PFSK-1 (cell line): ENCODE measurements around the gene RBM38.

Source experiments
- POLR2AphosphoS5 ChIP-seq: IDR thresholded peaks from 2 replicates; pipeline ENCODE4 v1.6.1; 2012; ENCODE audit warnings: low read depth, mild to moderate bottlenecking, control low read depth, low read length, moderate library complexity
- REST ChIP-seq, 2 experiments: IDR thresholded peaks; 2 replicates each; pipeline versions ENCODE4 v1.6.1 to v1.8.0; 2011 to 2012; ENCODE audit warnings: low read depth in 2 of 2, low read length in 2 of 2, control low read depth in 1 of 2, inconsistent platforms in 1 of 2, mild to moderate bottlenecking in 1 of 2, moderate library complexity in 1 of 2; ENCODE audit not compliant: insufficient read depth in 1 of 2
- SIN3A ChIP-seq: IDR thresholded peaks from 2 replicates; pipeline ENCODE4 v1.6.1; 2012; ENCODE audit warnings: mild to moderate bottlenecking, low read length, moderate library complexity, borderline replicate concordance; ENCODE audit not compliant: insufficient read depth
- TAF1 ChIP-seq: IDR thresholded peaks from 2 replicates; pipeline ENCODE4 v1.6.1; 2012; ENCODE audit warnings: low read length, control low read depth, borderline replicate concordance; ENCODE audit not compliant: insufficient read depth

DNA sequence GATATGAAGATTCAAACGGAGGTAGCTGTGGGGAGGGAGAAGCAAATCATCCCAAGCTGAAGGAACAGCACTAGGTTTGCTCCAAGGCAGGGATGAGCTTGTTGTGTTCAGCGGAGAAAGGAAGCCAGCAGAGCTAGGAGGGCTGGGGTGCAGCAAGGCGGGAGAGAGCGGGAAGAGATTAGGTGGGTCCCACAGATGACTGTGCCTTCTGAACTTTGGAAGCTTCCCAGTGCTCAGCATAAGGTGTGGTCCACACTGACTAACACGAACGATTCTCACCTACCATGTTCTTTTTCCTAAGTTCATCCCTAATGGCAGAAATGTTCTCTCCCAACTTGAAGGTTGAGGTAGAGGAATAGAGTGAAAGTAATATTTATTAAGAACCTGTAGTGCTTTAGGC is 38.9 kb upstream of the RBM38 start:
- TF ChIP-seq REST (IDR thresholded peaks at IDR 0.05; ENCODE audit: insufficient read depth in 1 of 2, low read depth in 2 of 2, low read length in 2 of 2) (no peak), POLR2AphosphoS5 (no peak), SIN3A (no peak), TAF1 (no peak)
